ACHN (cell line): Measurements from ENCODE around the gene KMT2E.
"Not testable (repeated sequence)": the region's sequence is repeated elsewhere in the genome, so short reads cannot be mapped to it uniquely, and the experiment has no call there.

ENCODE experiments used
- DNase-seq: peaks from one replicate; pipeline ENCODE4 v3.0.0-alpha.2; 2015
- in situ Hi-C: cut with HindIII; loops from 2 replicates; pipeline ENCODE4 v1.10.0; 2017; ENCODE audit warnings: low sequenced_read_pairs, low pct_ligation_motif_present, low pct_unique_long_range_greater_than_20kb

The KMT2E gene

DNA sequence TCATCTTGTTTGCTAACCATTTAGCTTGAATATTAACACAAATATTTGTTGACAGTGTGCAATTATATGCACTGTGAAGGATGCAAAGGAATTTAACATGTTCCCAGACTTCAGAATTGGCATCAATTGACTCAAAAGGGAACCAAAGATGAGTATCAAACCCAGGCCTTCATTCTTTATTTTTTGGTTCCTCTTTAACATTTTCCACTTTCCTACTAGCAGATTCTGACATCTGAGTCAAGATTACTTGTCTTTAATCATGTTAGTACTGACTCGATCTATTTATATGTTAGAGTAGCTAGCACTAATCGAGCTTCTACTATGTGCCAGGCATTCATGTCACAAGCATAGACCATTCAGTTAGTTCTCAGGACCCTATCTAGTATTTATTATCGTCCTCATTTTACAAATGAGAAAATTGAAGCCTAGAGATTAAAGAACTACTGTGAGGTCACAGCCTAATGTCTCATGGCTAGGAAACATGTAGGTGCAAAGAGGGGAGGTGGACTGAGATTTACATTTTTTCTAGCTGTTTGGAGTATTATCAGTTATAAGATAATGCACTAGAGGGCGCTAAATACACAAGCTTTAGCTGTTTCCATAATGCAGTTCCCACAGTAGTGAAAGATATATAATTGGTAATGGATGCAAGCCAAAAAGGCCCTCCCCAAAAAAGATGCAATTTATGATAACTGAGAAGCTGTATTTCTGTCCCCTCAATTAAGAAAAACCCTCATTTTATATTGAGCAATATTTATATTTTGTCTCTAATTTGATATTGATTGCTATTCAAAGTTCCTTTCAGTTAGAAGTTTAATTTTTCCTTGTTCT lies 32.9 kb upstream of the KMT2E start:
- peak; percentile 82 for DNase-seq
- in situ Hi-C loops: no loop called here

DNA sequence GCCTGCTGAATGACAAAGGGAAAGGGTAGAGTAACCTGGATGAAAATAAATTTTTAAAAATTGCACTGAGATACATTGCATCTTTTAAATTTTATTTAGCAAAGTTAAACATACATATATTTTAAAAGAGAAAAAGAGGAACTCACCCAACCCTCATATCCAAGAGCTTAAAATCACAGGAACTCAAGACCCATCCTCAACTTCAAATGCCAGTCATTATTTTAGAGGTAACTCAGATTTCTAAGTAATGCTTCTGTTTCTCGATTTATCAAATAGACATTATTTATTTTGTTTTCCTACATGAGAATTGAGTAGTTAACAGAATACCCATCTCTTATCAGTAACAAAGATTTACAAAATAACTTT lies 32.4 kb upstream of the KMT2E start:
- in situ Hi-C loops: no loop called here
- no peak for DNase-seq

DNA sequence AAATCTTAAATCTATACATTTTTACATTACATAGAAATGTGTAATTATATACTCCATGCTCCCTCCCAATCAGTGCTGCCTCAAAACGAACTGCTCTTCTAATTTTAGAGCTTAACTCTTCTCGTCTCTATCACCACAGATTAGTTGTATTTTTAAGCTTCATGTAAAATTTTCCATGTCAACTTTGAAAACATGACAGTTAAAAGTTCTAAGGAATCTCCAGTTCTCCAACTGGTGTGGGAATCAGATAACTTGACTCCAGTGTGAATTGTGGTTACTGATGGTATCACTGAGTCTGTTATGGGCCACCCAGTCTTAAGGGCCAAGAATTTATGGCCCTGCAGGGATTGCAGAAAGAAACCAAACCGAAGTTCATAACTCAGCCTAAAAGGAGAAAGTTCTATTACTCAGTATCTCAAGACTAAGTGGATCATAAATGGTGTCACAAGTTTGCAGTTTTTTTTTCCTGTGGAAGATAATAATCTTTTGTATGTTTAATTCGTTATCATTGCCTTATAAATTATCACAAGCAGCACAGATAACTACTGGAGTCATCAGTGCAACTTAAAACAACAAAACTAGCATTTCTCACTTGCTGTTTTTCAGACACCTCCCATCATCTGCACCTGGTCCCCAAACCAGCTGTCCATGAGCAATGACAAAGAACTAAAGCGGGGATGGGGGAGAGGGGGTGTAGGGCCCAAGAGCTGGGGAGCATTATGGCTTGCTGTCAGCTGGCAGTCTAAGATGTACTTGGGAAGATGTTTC lies 31.5 kb upstream of the KMT2E start:
- in situ Hi-C loops: no loop called here
- peak; percentile 16 for DNase-seq

DNA sequence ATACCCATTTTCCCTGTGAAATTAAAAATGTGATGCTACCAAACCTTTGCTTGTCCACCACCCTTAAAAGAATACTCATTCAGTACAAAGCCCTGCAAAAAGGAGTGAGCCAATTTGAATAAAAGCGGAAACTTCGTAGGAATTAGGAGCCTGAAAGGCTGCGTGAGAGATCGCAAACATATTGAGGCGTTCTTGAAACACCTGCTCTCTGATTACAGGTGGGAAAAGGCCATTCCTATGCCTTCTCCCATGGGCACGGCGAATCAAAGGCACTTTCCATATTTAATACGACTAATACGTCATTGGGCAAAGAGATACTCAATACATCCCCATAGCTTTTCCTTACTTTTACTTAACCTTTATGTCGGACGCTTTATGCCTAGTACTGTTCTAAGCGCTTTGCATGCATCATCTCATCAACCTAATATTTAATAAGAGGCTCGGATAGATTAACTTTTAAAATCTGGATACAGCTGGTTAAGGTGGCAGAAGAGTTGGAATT lies 30.9 kb upstream of the KMT2E start:
- in situ Hi-C loops: no loop called here
- DNase-seq: no peak

DNA sequence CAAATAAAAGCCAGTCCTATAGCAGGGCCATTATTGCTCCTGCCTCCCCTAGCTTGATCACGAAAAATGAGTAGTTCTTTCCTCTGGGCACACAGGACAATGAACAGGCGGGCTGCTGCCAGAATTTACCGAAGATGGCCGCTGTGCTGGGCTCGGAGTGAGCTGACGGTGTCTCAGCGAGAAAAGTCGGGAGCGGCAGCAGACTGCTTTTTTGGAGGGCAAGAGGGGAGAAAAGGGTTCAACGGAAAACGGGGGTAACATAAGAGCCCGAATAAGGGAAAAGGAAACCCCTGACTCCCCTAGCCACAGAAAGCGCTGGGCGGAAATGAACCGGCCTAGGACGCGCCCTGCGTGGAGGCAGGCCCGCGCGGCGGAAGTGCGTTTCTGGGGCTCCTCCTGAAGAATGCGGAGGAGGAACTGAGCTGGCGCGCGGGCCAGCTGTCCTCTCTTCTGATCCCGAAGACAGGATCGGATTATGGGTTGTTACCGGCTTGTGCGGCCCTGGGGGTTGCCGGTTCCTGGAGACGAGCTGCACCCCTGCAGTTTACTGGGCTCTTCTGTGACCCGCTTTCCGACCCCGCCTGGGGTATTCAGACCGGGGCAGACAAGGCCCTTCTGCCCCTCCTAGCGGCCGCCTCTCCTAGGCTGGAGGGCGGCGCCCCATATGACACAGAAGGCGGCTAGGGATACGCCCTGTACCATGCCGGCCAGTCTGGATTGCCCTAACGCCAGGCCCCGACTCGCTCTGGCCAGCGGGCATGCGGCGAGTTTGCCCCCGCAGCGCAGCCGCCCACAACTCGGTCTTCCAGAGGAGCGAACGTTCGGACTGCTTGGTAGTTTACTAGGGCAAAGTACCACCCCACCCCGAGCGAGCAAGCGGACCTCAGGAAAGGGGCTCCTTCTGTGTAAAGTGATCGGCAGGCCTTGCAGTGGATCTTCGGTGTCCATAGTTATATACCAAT lies 30.1 kb upstream of the KMT2E start:
- in situ Hi-C loops: no loop called here
- DNase-seq: peak; percentile 95

DNA sequence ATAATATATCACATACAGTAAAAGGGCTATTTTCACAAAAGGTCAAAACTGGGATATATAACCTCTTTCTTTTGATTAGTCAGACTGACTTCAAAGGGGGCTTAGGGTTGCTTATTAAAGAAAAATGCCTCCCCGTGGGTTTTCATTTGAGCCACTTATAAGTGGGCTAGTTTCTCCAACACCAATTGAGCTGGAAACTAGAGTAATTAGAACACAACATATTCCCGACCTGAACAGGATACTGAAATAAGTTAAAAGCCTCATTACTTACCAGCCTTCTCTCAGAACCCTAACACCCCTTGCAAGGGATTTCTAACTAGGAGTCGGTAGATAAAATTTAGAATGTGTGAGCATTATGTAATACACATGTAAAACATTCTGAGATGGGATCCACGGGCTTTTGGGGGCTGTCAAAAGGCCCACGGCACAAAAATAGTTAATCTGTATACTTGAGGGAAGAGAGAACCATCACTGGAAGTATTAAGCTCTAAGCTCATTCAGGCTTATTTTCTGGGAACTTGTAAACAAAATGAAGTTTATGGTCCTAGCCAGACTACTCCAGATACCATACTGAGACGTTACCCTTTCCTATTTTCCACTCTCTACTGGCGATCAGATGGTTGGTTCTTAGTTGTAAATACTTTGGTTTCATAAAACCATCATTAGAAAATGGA lies 29.3 kb upstream of the KMT2E start:
- peak; percentile 29 for DNase-seq
- in situ Hi-C loops: no loop called here

DNA sequence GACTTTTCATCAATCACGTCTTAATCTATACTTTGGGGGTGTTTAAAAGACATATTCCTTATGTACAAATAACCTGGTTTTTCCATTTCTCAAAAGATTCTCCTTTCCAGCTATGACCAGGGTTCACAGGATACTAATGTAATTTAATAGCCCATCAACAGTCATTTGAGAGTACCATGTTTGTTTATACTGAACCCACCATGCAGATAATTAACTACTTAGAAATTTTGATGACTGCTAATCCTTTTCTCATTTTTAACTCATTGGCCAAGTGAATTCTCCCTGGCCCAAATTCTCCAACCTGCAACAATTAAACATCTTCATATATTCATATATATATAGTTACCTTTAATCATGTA lies 28.8 kb upstream of the KMT2E start:
- in situ Hi-C loops: no loop called here
- no peak for DNase-seq

DNA sequence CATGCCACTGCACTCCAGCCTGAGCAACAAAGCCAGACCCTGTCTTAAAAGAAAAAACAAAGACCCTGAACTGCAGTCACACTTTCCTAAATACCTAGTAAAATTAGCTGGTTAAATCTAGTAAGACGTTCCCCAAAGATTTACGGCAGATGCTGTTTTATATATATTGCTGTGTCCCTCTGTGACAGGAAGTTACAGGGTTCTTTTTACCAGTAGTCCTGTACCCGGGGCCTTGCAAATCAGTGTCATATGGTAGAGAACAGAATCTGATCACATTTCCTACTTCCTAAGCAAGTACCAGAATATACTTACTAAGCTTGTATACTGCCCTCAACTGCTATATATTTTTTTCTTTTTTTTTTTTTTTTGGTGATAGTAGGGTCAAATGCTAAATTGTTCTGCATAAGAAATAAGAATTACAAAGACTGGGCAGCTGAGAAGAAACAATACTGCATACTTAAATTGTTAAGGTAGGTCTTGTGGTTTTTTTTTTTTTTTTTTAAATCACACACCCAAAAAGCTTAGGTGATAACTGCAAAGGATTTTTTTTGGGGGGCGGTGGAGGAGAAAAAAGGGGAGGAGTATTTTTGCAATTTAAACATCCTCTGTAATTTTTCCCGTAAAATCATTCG lies 27.3 kb upstream of the KMT2E start:
- DNase-seq: no peak
- in situ Hi-C loops: no loop called here

DNA sequence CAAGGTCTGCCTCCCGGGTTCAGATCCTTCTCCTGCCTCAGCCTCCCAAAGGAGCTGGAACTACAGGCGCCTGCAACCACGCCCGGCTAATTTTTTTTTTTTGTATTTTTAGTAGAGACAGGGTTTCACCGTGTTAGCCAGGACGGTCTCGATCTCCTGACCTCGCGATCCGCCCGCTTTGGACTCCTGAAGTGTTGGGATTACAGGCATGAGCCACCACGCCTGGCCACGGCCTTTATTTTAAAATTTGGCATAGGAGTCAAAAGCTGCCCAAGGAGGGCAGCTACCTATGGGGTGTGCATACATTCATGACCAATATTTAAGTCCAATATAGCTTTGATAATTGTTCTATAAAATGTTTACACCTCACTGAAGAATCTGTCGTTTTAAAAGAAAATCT lies 26.6 kb upstream of the KMT2E start:
- in situ Hi-C loops: not testable (repeated sequence)

DNA sequence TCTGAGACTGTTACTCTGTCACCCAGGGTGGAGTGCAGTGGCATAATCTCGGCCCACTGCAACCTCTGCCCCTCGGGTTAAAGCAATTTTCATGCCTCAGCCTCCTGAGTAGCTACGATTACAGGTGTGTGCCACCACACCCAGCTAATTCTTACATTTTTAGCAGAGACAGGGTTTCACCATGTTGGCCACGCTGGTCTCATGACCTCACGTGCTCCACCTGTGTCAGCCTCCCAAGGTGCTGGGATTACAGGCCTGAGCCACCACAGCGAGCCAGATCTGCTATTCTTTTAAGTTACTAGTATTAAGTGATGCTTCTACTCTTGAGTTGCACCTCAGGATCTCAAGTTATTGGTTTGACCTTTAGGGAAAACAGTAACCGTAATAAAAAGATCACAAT lies 23.0 kb upstream of the KMT2E start:
- in situ Hi-C loops: no loop called here
- no peak for DNase-seq

More for the DNA sequence above, 26.6 kb upstream of the KMT2E start:
- DNase-seq: not testable (repeated sequence)

DNA sequence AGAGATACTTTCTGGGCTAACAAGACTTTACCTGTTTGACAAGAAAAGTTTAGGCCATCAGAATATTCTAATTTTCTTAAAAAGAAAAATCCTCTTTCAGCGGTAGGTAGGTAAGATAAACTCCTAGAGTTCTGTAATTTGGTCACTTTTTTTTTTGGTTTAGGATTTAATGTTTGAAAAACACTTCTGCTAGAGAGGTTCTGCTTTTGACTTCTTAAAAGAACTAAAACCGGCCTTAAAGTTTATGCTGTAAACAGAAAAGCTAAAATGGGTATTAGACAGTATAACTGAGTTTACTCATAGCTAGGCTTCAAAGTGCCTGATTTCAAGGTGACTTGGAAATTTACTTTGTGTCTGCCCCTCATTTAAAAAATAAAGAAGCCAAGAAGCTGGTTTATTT lies 21.7 kb upstream of the KMT2E start:
- in situ Hi-C loops: no loop called here
- DNase-seq: no peak

DNA sequence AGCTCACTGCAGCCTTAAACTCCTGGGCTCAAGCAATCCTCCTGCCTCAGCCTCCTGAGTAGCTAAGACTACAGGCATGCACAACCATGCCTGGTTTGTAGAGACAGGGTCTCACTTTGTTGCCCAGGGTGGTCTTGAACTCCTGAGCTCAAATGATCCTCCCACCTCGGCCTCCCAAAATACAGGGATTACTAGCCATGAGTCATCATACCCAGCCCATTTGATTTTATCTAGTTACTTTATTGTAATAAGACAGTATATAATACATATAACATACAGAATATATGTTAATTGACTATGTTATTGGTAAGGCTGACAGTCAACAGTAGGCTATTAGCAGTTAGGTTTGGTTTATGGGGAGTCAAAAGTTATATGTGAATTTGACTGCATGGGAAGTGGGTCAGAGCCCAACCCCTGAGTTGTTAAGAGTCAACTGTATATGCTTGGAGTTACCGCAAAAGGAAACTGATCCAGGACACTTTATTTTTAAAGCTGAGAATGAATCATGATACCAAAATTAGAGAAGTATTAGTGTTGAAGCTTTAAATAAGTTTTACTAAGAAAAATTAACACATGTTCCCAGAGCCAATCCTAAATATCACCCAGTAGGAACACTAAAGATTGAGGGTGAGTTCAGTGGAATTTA lies 20.7 kb upstream of the KMT2E start:
- in situ Hi-C loops: no loop called here
- no peak for DNase-seq

DNA sequence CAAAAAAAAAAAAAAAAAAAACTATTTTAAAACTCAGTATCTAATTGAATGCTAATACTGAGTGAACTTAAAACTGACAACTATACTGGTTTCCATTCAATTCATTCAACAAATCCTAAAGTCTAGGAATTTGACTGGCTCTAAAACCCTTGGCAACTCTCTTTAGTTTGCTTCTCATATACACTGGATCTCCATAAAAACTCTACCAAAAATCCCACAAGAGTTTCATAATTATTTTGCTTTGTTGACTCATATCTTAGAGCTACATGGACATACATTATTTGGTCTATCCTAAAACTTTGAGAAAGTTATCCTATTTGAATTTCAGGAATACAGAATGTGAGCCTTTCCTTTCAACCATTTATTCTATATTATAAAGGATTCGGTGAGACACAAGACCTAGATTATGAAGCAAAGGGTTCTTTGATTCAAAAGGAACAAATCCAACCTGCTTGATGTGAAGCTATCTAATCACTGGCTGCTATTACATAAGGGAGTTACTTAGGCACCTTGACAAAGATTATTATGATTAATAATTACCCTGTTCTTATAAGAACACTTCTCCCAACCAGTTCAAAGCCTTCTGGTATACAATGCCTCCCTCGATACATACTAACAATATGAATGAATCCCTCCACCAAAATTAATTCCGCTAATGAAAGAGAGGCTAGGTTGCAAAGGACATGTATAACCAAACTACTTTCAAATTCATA lies 15.8 kb upstream of the KMT2E start:
- DNase-seq: no peak
- in situ Hi-C loops: no loop called here

DNA sequence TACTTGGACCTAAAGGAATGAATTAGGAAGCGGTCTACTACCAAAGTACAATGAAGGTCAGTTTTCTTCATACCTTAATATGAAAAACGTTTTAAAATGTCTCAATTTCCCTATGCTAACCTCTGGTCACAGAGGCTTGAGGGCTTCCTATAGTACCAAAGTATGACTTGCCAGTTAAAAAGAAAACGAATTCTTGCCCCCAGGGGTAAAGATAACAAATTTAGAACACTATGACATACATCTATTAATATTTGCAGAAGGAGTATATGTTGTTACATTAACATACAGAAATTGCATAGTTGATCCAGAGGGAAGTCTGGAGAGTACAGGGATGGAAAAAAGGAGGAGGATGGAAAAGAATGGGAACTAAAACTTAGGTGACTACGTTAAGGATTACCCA lies 13.8 kb upstream of the KMT2E start:
- DNase-seq: no peak
- in situ Hi-C loops: no loop called here

DNA sequence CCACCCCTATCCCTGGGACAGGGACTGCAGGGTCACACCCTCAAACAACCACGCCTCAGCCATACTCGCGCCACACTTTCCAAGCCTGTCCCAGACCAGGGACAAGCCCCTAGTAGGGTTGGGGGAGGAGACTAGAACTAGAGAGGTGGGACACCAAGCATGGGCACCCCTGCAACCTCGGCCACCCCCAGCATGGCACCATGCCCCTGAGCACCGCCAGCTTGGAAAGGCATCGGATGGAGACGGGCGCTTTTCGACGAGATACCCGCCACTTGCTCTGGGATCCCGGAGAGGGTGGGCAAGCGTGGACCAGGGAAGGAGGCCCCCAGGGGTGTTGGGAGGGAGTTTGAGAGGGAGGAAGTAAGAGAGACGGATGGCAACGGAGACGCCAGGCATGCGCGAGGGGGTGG lies 13.1 kb upstream of the KMT2E start:
- in situ Hi-C loops: no loop called here

DNA sequence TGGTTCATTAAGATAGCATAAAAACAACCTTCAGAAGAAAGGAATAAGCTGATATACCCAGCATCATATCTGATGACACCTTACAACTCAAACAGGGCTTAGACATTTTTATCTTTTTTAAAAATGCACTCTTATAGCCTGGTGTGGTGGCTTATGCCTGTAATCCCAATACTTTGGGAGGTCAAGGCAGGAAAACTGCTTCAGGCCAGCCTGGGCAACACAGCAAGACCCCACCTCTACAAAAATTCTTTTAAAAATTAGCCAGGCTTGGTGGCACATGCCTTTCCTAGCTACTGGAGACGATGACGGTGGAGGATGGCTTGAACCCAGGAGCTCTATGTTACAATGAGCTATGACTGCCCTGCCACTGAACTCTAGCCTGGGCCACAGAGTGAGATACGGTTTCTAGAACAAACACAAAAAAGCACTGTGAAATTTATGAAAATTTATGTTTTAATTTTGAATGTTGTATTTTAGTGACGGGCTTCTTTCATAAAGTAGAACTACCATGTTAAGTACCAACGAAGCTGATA lies 12.3 kb upstream of the KMT2E start:
- in situ Hi-C loops: no loop called here
- DNase-seq: no peak

More for the DNA sequence above, 13.1 kb upstream of the KMT2E start:
- no peak for DNase-seq

DNA sequence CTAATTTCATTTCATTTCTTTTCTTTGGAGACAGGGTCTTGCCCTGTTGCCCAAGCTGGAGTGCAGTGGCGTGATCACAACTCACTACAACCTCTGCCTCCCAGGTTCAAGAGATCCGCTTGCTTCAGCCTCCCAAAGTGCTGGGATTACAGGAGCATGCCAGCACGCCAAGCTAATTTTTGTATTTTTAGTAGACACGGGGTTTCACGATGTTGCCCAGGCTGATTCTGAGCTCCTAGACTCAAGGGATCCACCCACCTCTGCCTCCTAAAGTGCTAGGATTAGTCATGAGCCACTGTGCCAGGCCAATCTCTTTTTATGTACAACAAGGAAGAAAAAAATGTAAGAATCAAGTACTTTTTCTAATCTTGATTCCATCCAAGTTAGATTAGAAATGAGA lies 10.7 kb upstream of the KMT2E start:
- peak; percentile 83 for DNase-seq
- in situ Hi-C loops: no loop called here
